RWPE1 (cell line): Measurements from ENCODE around the gene UCK2.

Experiments
- CTCF ChIA-PET: fragments of 350-600 bp; sonication (Branson Sonifier 250); formaldehyde crosslinking; extraction: SDS; loops from one replicate; lab custom pipeline; 2021; lab: Yijun Ruan, JAX
- POLR2A ChIA-PET: fragments of 400-600 bp; formaldehyde crosslinking; extraction: SDS; loops from one replicate; lab custom pipeline; 2020; ENCODE audit warnings: antibody characterized with exemption; ENCODE audit not compliant: low non-redundant PET; lab: Yijun Ruan, JAX
- DNase-seq: peaks from one replicate; pipeline ENCODE4 v3.0.0; 2012; ENCODE audit warnings: low spot score
- H3K27ac ChIP-seq: fragments of 450-650 bp; 2 replicates; pipeline ENCODE4 v1.5.1; 2017
- CTCF ChIP-seq: fragments of 450-650 bp; conservative IDR thresholded peaks from 2 replicates; pipeline ENCODE4 v1.5.1; 2017; ENCODE audit warnings: low read depth, mild to moderate bottlenecking

UCK2 gene

GRCh38 chr1:165942062-165942461, 114.6 kb downstream of the UCK2 start:
- no peak overlapping the region for H3K27ac ChIP-seq
- no peak for DNase-seq
- CTCF ChIA-PET = no interaction called here
- POLR2A ChIA-PET = no interaction called here
- no peak for TF ChIP-seq CTCF

DNA sequence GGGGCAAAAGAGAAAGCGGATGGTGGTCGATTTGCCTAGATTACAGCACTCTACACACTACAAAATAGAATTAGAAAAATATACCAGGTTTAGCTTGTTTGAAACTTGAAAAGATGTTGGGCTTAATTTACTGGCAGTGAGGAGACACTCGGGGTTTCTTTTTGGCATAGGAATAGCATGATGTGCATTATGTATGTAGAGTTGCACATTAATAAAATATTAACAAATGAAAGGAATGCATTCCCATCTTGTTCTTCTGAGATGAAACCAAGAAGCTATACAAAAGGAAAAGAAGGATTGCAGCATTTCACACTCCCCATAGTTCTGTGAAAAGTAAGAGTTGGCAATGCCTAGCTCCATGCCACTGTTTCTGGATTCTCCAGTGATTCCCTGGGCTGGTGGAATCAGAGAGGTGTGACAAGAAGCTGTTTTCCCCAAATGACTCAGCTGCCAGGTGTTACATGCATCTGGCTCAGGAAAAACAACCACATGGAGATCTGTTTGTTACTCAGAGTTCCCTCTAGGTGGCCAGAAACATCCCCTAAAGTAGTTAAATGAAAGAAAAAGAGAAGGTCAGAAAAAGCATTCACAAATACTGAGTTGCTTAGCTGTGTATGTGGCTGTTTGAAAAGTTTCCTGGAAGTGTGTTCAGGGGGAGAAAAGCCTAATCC, 115.6 kb downstream of the UCK2 start:
- ChIA-PET CTCF (no interaction called here), POLR2A (no interaction called here)
- no peak for TF ChIP-seq CTCF
- no peak overlapping the region for H3K27ac ChIP-seq
- no peak for DNase-seq

- ChIA-PET POLR2A (no interaction called here), CTCF (interaction anchor here (0.5 kb wide), 1 partner anchor 177 kb away, joined by 3 read pairs; the partner anchor contains the start of gene TMCO1)
- no peak for DNase-seq
- TF ChIP-seq CTCF = no peak
- no peak overlapping the region for H3K27ac ChIP-seq
Observed at GRCh38 chr1:165945911-165946310, 118.5 kb downstream of the UCK2 start.

DNA sequence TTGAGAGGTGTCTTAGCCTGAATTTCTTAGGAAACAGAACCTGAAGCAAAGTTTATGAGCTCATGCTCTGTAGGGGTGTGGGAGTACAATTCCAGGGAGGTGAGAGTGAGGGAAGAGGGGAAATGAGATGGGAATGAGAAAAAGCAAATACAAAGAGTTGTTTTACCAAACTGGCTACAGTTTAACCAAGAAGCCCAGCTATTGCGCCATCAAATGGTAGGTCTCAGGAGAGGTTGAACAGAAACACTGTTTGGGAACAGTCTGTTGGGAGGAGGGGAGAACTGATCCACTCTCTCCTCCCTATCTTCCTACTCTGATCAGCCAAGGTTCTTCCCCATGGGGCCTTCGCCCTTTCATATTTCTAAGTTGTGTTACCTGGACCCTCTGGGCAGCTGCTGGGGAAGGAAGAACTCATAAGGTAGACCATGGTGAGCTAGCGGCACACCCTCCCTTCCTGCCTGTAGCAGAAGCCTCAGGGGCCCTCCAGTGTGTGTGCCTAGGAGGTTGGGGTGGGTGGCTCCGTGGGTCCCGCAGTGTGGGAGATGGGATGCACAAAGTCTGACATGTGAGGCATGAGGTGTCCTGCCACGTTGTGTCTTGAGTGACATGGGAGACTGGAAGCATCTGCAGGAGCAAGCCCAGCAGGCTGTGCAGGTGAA, 120.5 kb downstream of the UCK2 start:
- no peak for TF ChIP-seq CTCF
- no peak overlapping the region for H3K27ac ChIP-seq
- CTCF ChIA-PET = no interaction called here
- POLR2A ChIA-PET = no interaction called here
- no peak for DNase-seq

DNA sequence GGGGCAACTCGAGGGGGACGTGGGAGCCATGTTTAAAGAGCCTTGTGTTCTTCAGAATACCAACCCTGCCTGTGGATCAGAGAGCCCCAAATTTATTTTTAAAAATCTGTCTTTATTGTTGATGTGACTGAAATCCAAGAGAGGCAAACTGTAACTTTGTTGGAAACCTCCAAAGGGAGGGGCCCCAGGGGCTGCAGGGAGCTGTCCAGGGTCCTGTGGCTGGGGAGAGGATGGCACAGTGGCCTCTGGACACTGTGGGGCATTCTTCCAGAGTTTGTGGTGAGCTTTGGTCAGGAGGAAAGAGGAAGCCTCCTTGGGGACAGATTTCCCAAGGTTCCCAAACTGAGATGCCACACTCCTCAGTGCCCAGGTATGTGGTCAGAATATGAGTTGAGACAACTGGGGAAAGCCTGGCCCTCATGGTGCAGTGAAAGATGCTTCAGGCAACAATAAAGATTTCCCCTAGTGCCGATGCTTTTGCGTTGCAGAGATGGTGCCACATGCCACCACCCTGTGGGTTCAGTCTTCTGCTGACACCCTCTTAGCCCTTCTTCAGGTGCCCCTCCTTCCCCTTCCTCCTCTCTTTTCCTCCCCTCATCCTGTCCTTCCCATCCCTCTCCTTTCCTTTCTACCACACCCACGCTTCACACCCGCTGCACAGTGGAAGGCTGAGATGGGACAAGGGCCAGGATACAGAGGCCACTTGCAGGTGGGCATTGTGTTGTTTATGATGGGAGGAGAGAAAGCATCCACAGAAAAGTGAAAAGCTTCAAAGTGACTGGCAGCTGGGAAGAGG, 122.1 kb downstream of the UCK2 start:
- ChIA-PET POLR2A (no interaction called here), CTCF (no interaction called here)
- DNase-seq = peak; percentile 11
- TF ChIP-seq CTCF = no peak
- no peak overlapping the region for H3K27ac ChIP-seq

- H3K27ac ChIP-seq = no peak overlapping the region
- no peak for TF ChIP-seq CTCF
- ChIA-PET CTCF (interaction anchor here (0.6 kb wide), 1 partner anchor 244 kb away, joined by 3 read pairs; no protein-coding TSS in a partner anchor), POLR2A (no interaction called here)
- DNase-seq = no peak
Observed at GRCh38 chr1:165954940-165955339, 127.5 kb downstream of the UCK2 start.
